Measurements from ENCODE around the gene C2CD3.

DNA sequence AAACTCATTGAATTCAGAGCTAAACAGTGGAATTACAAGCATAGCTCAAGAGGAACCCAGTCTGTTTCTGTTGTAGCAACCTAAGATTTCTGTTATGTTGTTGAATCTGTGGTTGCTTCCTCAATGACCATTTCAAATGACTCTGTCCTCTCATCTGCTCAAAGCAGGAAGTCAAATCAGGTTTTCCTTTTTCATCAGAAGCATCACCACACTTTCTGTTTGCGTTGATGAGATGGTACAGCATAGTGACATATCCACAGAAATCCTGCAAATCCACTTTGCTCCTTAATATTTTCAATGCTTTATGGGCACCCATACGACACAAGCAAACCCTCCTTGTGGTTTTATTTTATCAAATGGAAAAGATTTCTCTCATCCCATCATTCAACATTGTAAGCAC lies 175.6 kb downstream of the C2CD3 start:
- no peak for TF ChIP-seq CTCF (IDR thresholded peaks at IDR 0.05)
- TF ChIP-seq POLR2A (IDR thresholded peaks at IDR 0.05): no peak
